Skin of body (tissue), 2 donors: Measurements from ENCODE around the gene PPP2R2C. TPM values are rescaled to one million over a fixed set of nuclear protein-coding genes. Genes with fewer than 3 reads are reported as not detected.

Experiments
- DNase-seq: peaks from one replicate; lab custom pipeline; 2025; lab: John Stamatoyannopoulos, UW
- total RNA-seq: library from RNA; depleted of rRNA; stranded (reverse); fragments of >200 nt; gene quantifications from one replicate; pipeline ENCODE4 v1.2.3, GENCODE V29; 2014

PPP2R2C gene
- total RNA-seq, 1 donor from 2014 or later, result 3.0 TPM

- DNase-seq, result no peak
These were observed 2.4 kb downstream of the PPP2R2C start for GRCh38 chr4:6469898-6470501.

- no peak for DNase-seq
These were observed 3.3 kb downstream of the PPP2R2C start for GRCh38 chr4:6469144-6469543.

GRCh38 chr4:6468376-6468775 is 4.0 kb downstream of the PPP2R2C start:
- no peak for DNase-seq

- no peak for DNase-seq
These were observed 4.8 kb downstream of the PPP2R2C start for GRCh38 chr4:6467600-6467999.

- DNase-seq, result no peak
These were observed 5.5 kb downstream of the PPP2R2C start for GRCh38 chr4:6466756-6467381.

- DNase-seq, result no peak
These were observed 6.5 kb downstream of the PPP2R2C start for GRCh38 chr4:6465955-6466354.

GRCh38 chr4:6464842-6465588 is 7.4 kb downstream of the PPP2R2C start:
- no peak for DNase-seq

GRCh38 chr4:6463311-6464289 is 8.8 kb downstream of the PPP2R2C start:
- DNase-seq, result no peak

GRCh38 chr4:6461301-6462165 is 10.9 kb downstream of the PPP2R2C start:
- no peak for DNase-seq

GRCh38 chr4:6460876-6461275 is 11.5 kb downstream of the PPP2R2C start:
- DNase-seq, result no peak

GRCh38 chr4:6458528-6458927 is 13.9 kb downstream of the PPP2R2C start:
- no peak for DNase-seq

- DNase-seq, result no peak
These were observed 16.0 kb downstream of the PPP2R2C start for GRCh38 chr4:6456450-6456849.

GRCh38 chr4:6454112-6454910 is 18.1 kb downstream of the PPP2R2C start:
- no peak for DNase-seq

- no peak for DNase-seq
These were observed 18.8 kb downstream of the PPP2R2C start for GRCh38 chr4:6453688-6453990.

- DNase-seq, result no peak
These were observed 19.3 kb downstream of the PPP2R2C start for GRCh38 chr4:6452897-6453687.

- DNase-seq, result no peak
These were observed 20.1 kb downstream of the PPP2R2C start for GRCh38 chr4:6452116-6452896.

- no peak for DNase-seq
These were observed 21.1 kb downstream of the PPP2R2C start for GRCh38 chr4:6451309-6451708.

- DNase-seq, result no peak
These were observed 21.7 kb downstream of the PPP2R2C start for GRCh38 chr4:6450709-6451108.
